Hepatocyte (in vitro differentiated cells): ENCODE measurements around the gene HECW1. TPM values are rescaled to one million over a fixed set of nuclear protein-coding genes. Genes with fewer than 3 reads are reported as not detected.

Experiments used
- DNase-seq: peaks from one replicate; pipeline ENCODE4 v3.0.0-alpha.2; 2016; ENCODE audit warnings: low spot score
- H2AFZ ChIP-seq: fragments of 200-600 bp; sonication (generic); 2 replicates; pipeline ENCODE4 v1.6.0; 2016; ENCODE audit warnings: antibody characterized with exemption, mild to moderate bottlenecking
- H3K27ac ChIP-seq: fragments of 200-600 bp; sonication (generic); 2 replicates; pipeline ENCODE4 v1.5.1; 2016; ENCODE audit warnings: mild to moderate bottlenecking
- H3K27me3 ChIP-seq: fragments of 200-600 bp; sonication (generic); 2 replicates; pipeline ENCODE4 v1.6.1; 2016
- H3K36me3 ChIP-seq: fragments of 200-600 bp; sonication (generic); replicated peaks from 2 replicates; pipeline ENCODE4 v1.5.1; 2016; ENCODE audit warnings: low read depth; ENCODE audit not compliant: insufficient read depth
- H3K4me1 ChIP-seq: fragments of 200-600 bp; sonication (generic); 2 replicates; pipeline ENCODE4 v1.5.1; 2016; ENCODE audit warnings: mild to moderate bottlenecking, moderate library complexity; ENCODE audit not compliant: insufficient read depth
- H3K4me2 ChIP-seq: fragments of 200-600 bp; sonication (generic); 2 replicates; pipeline ENCODE4 v1.6.0; 2016
- H3K4me3 ChIP-seq: fragments of 200-600 bp; sonication (generic); 2 replicates; pipeline ENCODE4 v1.5.1; 2016; ENCODE audit warnings: mild to moderate bottlenecking
- H3K79me2 ChIP-seq: fragments of 200-600 bp; sonication (generic); 2 replicates; pipeline ENCODE4 v1.6.0; 2017; ENCODE audit warnings: mild to moderate bottlenecking
- H3K9me2 ChIP-seq: fragments of 200-600 bp; sonication (generic); replicated peaks from 2 replicates; pipeline ENCODE4 v1.6.0; 2017; ENCODE audit warnings: mild to moderate bottlenecking; ENCODE audit not compliant: insufficient read depth
- H3K9me3 ChIP-seq: fragments of 200-600 bp; sonication (generic); 2 replicates; pipeline ENCODE4 v1.5.1; 2016; ENCODE audit warnings: low read depth, mild to moderate bottlenecking
- H4K20me1 ChIP-seq: fragments of 200-600 bp; sonication (generic); 2 replicates; pipeline ENCODE4 v1.6.0; 2016; ENCODE audit warnings: mild to moderate bottlenecking; ENCODE audit not compliant: insufficient read depth, poor library complexity, severe bottlenecking
- CTCF ChIP-seq: fragments of 200-600 bp; sonication (generic); IDR thresholded peaks from 2 replicates; pipeline ENCODE4 v1.5.1; 2016; ENCODE audit warnings: antibody characterized with exemption, mild to moderate bottlenecking; ENCODE audit not compliant: poor library complexity
- EZH2 ChIP-seq: fragments of 200-600 bp; sonication (generic); IDR thresholded peaks from 2 replicates; pipeline ENCODE4 v1.6.1; 2016; ENCODE audit warnings: antibody characterized with exemption, mild to moderate bottlenecking, borderline replicate concordance
- EZH2phosphoT487 ChIP-seq: fragments of 200-600 bp; sonication (generic); IDR thresholded peaks from one replicate; pipeline ENCODE4 v1.6.1; 2018; ENCODE audit warnings: antibody characterized with exemption, mild to moderate bottlenecking, low read depth, moderate library complexity; ENCODE audit not compliant: unreplicated experiment, severe bottlenecking
- WGBS: methylation state at CpG from one replicate; pipeline ENCODE4 v1.1.6; 2016; ENCODE audit warnings: low lambda C conversion rate; ENCODE audit errors: missing lambda C conversion rate; 5-methylcytosine and 5-hydroxymethylcytosine counted together
- polyA plus RNA-seq: library from polyadenylated mRNA; unstranded; fragments of >200 nt; fragmentation: Nextera tagmentation; extraction: Ambion mirVana; gene quantifications from 2 replicates; pipeline ENCODE4 v1.2.1, GENCODE V29; 2016
- total RNA-seq: library from RNA; depleted of rRNA; stranded (reverse); fragments of >200 nt; gene quantifications from 2 replicates; pipeline ENCODE4 v1.2.3, GENCODE V29; 2014

The HECW1 gene
- total and polyA plus RNA-seq, 2 experiments from 2014 or later = 1.5 to 7.6 TPM

GRCh38 chr7:43395351-43395750 is 282.9 kb downstream of the HECW1 start:
- WGBS = 49% methylated on average over 2 of the region's 2 CpGs
- no peak overlapping the region for H3K4me2 ChIP-seq
- H3K79me2 ChIP-seq = no peaks in the 10 kb centered on the region
- no peaks in the 10 kb centered on the region for H3K36me3 ChIP-seq
- H3K27me3 ChIP-seq = no peaks in the 10 kb centered on the region
- no peak overlapping the region for H3K27ac ChIP-seq
- H3K4me1 ChIP-seq = peaks cover 4% of the 10 kb centered on the region
- H3K4me3 ChIP-seq = no peak overlapping the region
- no peak for TF ChIP-seq EZH2phosphoT487
- no peak for TF ChIP-seq EZH2
- TF ChIP-seq CTCF = no peak
- H3K9me3 ChIP-seq = no peaks in the 10 kb centered on the region
- no peak overlapping the region for H2AFZ ChIP-seq
- no peak for DNase-seq
- H3K9me2 ChIP-seq = no peaks in the 10 kb centered on the region
- no peaks in the 10 kb centered on the region for H4K20me1 ChIP-seq

DNA sequence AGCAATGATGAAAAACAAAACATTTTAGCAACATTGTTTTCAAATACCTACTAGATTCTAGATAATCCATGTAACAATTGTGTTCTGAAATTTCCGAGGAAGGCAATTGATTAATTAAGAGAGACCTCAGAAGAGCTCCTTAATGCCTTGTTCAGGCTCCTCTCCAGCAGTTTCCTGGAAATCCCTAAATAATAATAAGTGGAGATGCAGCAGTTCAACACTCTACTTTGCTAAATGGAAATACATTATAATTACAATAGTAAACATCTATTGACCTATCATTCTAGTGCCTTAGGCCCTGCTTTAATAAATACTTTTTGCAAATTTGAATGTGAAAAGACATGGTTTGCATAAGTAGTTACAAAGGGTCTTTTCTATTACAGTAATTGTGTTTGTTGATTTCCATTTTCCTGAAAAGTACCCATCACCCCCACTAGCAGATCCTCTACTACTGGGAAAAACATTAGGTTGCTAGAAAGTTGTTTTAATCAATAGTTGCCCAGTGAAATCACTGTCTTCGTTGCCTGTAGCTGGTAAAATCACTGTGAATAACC is 283.8 kb downstream of the HECW1 start:
- H3K4me3 ChIP-seq = no peak overlapping the region
- TF ChIP-seq EZH2 (no peak), EZH2phosphoT487 (no peak), CTCF (no peak)
- H3K9me3 ChIP-seq = no peaks in the 10 kb centered on the region
- H3K27ac ChIP-seq = no peak overlapping the region
- no peaks in the 10 kb centered on the region for H3K36me3 ChIP-seq
- no peaks in the 10 kb centered on the region for H3K9me2 ChIP-seq
- H2AFZ ChIP-seq = no peak overlapping the region
- DNase-seq = no peak
- 67% methylated on average over 2 of the region's 2 CpGs for WGBS
- H3K79me2 ChIP-seq = no peaks in the 10 kb centered on the region
- H3K27me3 ChIP-seq = no peaks in the 10 kb centered on the region
- peaks cover 4% of the 10 kb centered on the region for H3K4me1 ChIP-seq
- no peaks in the 10 kb centered on the region for H4K20me1 ChIP-seq
- H3K4me2 ChIP-seq = no peak overlapping the region

DNA sequence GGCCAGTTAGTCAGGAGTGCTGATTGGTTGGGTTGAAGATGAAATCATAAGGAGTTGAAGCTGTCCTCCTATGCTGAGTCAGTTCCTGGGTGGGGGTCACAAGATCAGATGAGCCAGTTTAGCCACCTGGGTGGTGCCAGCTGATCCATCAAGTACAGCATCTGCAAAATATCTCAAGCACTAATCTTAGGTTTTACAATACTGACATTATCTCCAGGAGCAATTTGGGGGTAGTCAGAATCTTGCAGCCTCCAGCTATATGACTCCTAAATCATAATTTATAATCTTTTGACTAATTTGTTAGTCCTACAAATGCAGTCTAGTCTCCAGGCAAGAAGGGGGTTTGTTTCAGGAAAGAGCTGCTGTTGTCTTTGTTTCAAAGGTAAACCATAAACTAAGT is 286.4 kb downstream of the HECW1 start:
- no peaks in the 10 kb centered on the region for H3K9me2 ChIP-seq
- DNase-seq = no peak
- no peak overlapping the region for H3K27ac ChIP-seq
- H2AFZ ChIP-seq = no peak overlapping the region
- H3K27me3 ChIP-seq = no peaks in the 10 kb centered on the region
- H3K4me1 ChIP-seq = no peaks in the 10 kb centered on the region
- no peaks in the 10 kb centered on the region for H3K79me2 ChIP-seq
- no peaks in the 10 kb centered on the region for H3K9me3 ChIP-seq
- no peak overlapping the region for H3K4me2 ChIP-seq
- no peaks in the 10 kb centered on the region for H3K36me3 ChIP-seq
- H3K4me3 ChIP-seq = no peak overlapping the region
- TF ChIP-seq CTCF = no peak
- TF ChIP-seq EZH2 = no peak
- TF ChIP-seq EZH2phosphoT487 = no peak
- H4K20me1 ChIP-seq = no peaks in the 10 kb centered on the region

DNA sequence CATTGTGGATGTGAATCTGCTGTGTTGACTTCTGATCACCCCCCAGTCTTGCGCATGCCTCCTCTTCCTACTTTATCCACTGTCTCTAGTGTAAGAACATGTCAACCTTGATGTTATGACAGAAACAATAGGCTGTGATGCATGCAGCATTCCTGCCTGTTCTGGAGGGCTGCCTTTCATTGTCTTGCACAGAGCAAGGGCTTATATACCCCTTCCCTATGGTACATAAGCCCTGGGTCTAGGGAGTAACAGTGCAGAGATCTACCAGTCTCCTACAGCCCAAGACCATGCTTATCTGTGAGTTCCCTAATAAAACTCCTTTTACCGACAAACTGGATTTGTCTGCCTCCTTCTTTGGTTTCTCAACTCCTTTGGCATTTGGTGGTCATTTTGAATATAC is 293.5 kb downstream of the HECW1 start:
- Histone ChIP-seq H2AFZ (no peak overlapping the region), H3K27ac (no peak overlapping the region), H3K27me3 (no peaks in the 10 kb centered on the region), H3K9me2 (no peaks in the 10 kb centered on the region), H3K79me2 (no peaks in the 10 kb centered on the region), H3K4me1 (no peaks in the 10 kb centered on the region), H3K9me3 (no peaks in the 10 kb centered on the region), H3K4me3 (no peak overlapping the region), H3K4me2 (no peak overlapping the region), H4K20me1 (no peaks in the 10 kb centered on the region), H3K36me3 (no peaks in the 10 kb centered on the region)
- WGBS = 71% methylated on average over 2 of the region's 2 CpGs
- DNase-seq = no peak
- TF ChIP-seq EZH2phosphoT487 (no peak), CTCF (no peak), EZH2 (no peak)
